ENCODE results near the gene SLC30A3.

SLC30A3 gene

DNA sequence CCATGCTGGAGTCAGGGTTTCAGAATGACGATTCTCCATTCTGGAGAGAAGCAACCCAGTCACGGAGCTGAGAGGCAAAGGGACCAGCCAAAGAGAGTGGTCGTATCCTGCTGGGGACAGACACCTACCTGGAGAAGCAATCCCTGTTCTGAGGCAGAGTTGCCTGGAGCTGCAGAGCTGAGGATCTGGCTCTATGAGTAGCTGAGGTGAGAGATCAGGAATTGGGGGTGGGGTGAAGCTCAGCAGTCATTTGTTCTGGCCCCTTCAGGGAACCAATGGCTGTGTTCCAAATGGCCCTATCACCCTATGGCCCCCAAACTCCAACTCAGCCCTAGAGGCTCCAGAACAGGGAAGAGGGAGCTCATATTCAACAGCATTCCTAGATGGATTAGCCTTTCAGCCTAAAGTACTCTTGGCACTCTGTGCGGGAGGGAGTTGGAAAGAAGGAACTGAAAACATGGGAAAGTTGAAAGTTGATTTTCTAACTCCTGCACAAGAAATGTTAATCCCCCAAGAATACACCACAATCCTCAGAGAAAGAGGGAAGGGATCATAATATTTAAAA lies 54.3 kb downstream of the SLC30A3 start:
- DNase-seq = no peak

DNA sequence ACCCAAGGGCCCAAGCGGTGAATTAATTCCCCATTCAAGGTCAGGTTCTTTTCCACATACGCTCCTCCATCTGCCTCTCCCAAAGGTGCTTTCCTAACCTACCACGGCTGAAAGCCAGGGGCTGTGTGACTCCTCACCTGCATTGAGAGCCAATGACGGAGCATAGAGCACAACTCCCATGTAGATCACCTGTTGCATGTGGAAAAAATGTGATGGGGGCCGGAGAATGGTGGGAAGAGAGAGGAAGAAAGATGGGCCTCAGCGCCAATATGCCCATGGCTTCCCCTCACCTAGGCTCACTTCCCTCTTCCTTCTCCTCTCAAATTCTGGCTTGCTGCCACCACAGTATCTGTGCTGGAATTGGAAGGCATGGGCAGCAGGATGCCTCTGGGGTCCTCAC lies 56.5 kb downstream of the SLC30A3 start:
- no peak for DNase-seq

DNA sequence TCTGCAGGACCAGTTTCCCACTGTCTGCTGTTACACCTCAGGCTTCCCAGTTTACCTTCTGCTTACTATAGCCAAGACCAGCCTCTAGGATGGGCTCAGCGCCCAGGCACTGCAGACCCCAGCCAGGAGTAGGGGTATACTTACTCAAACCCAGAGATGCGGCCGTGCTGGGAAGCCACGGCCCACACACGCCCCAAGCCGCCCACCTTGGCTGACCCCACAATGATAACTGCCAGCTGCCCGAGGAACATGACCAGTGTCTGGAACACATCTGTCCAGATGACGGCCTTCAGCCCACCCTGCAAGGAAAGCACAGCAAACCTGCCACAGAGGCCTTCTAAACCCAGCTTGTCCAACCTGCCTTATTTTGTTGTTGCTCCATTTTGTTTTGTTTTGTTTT lies 57.6 kb downstream of the SLC30A3 start:
- DNase-seq = no peak

DNA sequence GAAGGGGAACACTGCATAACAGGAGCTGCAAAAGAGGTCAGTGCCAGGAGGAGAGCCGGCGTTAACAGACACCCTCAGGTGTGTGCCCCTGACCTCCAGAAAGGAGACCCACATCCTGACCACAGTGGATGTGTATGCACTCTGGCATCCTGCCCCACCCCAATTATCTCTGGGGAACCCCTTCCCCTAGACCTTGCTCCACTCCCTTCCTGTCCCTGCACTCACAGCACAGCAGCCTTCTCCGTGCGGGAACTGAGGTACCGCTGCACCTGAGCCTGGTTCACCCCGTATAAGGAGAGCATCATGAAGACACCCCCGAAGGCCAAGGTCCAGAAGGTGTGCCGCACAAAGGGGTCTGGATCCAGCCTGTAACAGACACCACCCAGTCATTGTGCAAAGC lies 58.3 kb downstream of the SLC30A3 start:
- no peak for DNase-seq

DNA sequence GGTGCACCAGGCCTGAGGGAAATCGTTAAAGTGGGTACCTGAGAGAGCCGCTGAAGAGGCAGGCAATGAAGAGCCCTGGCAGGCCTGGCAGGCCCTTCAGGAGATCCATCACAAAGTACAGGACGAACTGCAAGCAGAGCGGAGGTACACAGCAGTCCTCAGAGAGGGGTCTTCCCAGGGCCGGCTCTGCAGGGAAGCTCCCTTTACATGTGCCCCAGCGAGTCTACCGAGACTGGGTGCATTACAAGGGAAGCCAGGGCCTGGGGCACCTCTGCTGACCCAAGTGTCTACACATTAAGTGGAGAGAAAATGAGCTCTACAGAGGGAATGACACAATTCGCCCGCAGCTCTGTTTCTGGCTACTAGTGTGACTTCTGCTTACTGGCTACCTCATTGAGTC lies 59.1 kb downstream of the SLC30A3 start:
- no peak for DNase-seq
